Mesenteric fat pad (tissue), 1 donor: ENCODE data around the gene DDX41. TPM values are rescaled to one million over a fixed set of nuclear protein-coding genes. Genes with fewer than 3 reads are reported as not detected.

Experiments
- DNase-seq: peaks from one replicate; pipeline ENCODE4 v3.0.0-alpha.2; 2020; ENCODE audit warnings: low spot score
- total RNA-seq: library from RNA; stranded (reverse); fragmentation: NEBNext Ultra II Directional; extraction: Animal tissue kit (Norgen Biotek cat#: 25700); gene quantifications from one replicate; pipeline ENCODE4 v1.2.1, GENCODE V29; 2021
- donor health status: DM: yes; HTN: yes; CAD: no.

DDX41 gene
- total RNA-seq, 1 donor from 2014 or later: 63.8 TPM

GRCh38 chr5:177484902-177485549, 31.7 kb downstream of the DDX41 start:
- DNase-seq: no peak

GRCh38 chr5:177483994-177484901, 32.5 kb downstream of the DDX41 start:
- DNase-seq: no peak

GRCh38 chr5:177483042-177483441, 33.7 kb downstream of the DDX41 start:
- DNase-seq: no peak

- DNase-seq: no peak
Observed at GRCh38 chr5:177482359-177482795, 34.4 kb downstream of the DDX41 start.

- no peak for DNase-seq
Observed at GRCh38 chr5:177479774-177480173, 37.0 kb downstream of the DDX41 start.

- DNase-seq: no peak
Observed at GRCh38 chr5:177478711-177479646, 37.8 kb downstream of the DDX41 start.

- DNase-seq: no peak
Observed at GRCh38 chr5:177477701-177478477, 38.9 kb downstream of the DDX41 start.

GRCh38 chr5:177476531-177477233, 40.1 kb downstream of the DDX41 start:
- no peak for DNase-seq

- no peak for DNase-seq
Observed at GRCh38 chr5:177475563-177476427, 41.0 kb downstream of the DDX41 start.

GRCh38 chr5:177474846-177475562, 41.8 kb downstream of the DDX41 start:
- DNase-seq: no peak

- DNase-seq: no peak
Observed at GRCh38 chr5:177474002-177474476, 42.7 kb downstream of the DDX41 start.

GRCh38 chr5:177473443-177474001, 43.2 kb downstream of the DDX41 start, which contains the start of gene DBN1:
Gene DBN1 (minus strand): TSS chr5:177473634. CDS start chr5:177473521, 113 bp downstream.
- DNase-seq: no peak

- DNase-seq: no peak
Observed at GRCh38 chr5:177472460-177473442, 44.0 kb downstream of the DDX41 start.

- DNase-seq: no peak
Observed at GRCh38 chr5:177471610-177472356, 45.0 kb downstream of the DDX41 start.

- no peak for DNase-seq
Observed at GRCh38 chr5:177470759-177471536, 45.8 kb downstream of the DDX41 start.
